HG03064 (cell line): ENCODE data around the gene NR4A2.

Experiments used
- ATAC-seq: cut with Tn5 transposase; IDR thresholded peaks from one replicate; pipeline ENCODE4 v1.9.1; 2021; ENCODE audit warnings: low read depth; ENCODE audit not compliant: unreplicated experiment

NR4A2 gene

DNA sequence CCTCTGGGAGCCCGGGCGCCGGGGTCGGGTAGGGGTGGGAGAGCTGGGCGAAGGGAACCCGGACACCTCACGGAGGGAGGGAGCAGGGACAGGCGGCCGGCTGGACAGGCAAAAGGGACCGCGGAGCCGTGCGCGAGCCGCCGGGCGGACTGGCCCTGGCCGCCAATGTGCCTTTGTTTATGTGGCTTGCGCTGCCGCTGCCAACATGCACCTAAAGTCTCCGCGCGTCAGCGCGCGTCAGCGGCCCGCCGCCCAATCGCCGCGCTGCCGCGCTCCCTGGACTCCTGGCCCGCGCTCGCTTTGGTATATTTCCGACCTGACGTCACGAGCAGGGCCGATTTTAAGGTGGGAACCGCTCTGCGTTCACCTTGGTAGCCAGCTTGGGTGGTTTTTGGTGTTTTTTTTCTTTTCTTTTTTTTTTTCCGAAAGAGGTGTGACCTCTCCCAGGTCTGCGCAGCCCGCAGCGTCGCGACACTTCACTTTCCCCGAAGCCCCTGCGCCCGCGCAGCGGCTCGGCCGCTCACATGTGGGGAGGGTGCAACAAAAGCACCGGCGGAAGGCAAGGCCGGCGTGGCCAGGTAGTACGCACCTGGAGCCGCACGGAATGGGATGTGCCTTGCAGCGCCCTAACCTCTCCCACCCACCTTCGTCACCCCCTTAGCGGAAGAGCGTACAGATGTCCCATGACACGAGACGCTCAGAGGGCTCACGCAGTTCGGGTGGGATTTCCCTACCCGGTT is at the start of gene NR4A2:
Gene NR4A2, minus strand, starts transcription at position 188 of the 740 bp plus-strand sequence. CDS start 2,535 bp downstream, outside the sequence.
- peak; percentile 72 for ATAC-seq

DNA sequence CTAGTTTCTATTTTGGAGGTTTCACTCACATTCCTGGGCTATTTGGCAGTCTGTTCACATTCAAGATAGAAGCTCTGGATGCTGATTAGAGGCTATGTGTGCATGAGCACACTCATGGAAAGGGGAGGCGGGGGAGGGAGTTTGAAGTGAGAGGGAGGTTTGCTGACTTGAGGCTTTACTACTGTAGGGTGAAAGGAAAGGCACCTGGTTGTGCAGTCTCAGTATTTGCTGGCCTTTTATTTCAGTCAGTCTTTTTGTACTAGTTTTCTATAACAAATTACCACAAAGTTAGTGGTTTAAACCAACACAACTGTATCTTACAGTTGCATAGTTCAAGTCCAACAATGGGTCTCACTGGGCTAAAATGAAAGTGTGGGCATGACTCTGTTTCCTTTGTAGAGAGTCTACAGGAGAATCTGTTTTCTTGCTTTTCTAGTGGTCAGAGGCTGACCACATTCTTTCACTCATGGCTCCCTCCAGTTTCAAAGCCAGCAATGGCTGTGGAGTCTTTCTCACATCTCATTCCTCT is 47.7 kb upstream of the NR4A2 start:
- peak; percentile 98 for ATAC-seq

DNA sequence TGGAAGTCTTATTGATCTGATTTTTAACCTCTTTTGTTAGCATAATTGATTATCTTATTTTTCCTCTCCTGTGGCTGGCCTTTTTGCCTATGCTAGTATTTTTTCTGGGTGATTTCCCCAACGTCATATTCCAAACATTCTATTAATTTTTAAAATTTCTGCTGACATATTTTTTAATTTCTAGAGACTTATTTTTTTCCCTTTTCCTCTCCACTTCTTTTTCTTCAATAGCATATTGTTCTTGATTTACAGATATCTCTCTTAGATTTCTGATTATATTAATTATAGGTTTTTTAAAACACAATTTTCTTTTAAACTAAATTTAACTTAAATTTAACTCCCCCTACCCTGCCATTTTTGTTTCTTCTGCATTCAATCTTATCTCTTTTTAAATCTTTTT is 47.2 kb upstream of the NR4A2 start:
- ATAC-seq, result no peak

DNA sequence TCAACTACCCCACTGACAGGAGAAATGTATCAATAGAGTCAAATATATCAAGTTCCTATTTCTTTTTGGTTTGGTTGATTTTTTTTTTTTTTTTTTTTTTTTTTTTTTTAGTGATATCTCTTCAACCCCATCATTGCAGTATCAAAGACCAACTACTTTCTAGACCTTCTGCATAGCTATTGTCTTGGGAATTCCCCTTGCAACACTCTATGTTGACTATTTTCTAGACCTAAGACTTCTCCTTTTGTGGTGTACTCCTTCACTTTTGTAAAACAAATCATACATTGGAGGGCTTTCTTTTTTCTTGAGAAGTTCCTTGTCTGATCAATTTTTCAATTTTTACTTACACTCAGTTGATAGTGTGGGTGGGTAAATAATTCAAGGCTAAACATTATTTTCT is 46.5 kb upstream of the NR4A2 start:
- ATAC-seq, result no peak

DNA sequence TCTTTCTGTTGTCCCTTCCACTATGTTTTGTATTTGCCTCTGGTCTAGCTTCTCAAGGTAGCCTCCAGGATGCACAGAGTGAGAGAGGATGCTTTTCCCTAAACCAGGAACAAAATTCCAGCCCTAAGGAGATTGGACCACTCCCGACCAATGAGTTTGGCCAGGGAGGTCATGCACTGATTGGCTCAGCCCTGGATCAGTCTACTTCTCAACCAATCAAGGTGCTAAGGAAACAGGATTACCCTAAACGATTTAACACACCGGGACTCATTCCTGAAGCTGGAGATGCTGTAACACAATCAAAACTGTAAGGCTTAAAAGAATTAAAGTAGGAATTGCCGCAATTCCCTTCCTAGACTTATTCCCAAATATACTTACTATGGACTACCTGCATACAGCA is 34.2 kb upstream of the NR4A2 start:
- ATAC-seq, result no peak

DNA sequence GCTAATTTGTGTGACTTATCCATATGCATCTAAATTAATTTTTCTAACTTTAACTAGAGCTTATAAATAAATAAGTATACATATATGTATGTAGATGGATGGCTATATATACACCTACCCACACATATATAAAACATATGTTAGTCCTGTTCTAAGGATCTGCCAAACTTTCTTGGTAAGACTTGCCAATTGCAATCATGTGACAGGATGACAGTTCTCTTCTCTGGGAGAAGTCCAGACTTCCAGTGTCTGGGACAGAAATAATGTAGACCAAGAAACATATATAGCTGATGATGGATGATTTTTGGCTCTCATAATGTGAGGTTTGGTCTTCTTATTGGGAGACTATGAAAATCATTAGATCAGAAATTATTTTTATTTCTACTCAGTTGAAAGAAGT is 30.6 kb upstream of the NR4A2 start:
- ATAC-seq, result no peak

DNA sequence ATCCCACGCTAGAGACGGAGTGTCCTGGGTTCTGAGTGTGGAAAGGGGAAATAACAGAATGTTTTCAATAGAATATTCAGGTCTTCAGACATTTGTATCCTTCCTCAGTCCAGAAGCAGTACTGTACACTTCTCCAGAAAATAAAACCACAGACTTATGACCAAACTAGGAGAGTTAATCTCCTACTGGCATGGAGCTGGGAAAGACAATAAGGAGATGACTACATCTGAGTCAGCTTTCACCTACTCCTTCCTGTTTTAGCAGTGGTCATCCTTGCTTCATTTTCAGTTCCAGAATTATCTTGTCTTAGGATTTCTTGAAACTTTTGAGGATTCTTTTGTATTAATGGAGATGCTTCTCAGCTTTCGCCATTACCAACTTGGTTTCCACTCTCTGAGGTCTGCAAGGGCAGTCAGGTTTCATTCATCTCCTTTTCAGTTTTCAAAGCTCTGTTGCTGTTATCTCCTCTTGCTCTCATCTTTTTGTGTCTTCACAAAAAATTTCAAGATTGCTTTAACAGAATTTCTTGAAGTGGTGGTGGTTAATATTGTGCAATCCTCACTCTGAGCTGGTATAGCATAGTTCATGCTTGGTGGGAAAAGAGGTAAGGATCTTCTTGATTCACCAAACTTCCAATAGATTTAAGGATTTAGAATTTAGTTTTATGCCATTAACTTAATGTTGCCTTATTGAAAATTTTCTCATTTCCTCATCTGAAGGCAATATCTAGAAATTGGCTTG is 23.7 kb upstream of the NR4A2 start:
- no peak for ATAC-seq

DNA sequence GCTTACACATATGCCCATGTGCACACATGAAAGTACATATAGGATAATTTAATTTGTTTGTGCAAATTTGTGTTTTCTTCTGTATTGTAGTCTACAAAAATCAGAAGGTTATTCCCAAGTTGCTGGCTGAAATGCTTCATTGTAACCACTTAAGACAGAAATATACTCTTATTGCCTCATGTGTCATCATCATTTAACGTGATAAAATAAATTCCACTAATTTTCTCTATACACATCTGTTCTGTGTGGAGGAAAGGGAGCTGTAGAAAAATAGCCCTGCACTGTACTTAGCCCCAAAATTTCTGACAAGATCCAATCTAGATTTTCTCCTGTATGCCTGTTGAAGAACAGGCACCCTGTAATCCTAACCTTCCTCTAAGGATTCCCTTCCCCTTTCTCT is 20.4 kb upstream of the NR4A2 start:
- no peak for ATAC-seq

DNA sequence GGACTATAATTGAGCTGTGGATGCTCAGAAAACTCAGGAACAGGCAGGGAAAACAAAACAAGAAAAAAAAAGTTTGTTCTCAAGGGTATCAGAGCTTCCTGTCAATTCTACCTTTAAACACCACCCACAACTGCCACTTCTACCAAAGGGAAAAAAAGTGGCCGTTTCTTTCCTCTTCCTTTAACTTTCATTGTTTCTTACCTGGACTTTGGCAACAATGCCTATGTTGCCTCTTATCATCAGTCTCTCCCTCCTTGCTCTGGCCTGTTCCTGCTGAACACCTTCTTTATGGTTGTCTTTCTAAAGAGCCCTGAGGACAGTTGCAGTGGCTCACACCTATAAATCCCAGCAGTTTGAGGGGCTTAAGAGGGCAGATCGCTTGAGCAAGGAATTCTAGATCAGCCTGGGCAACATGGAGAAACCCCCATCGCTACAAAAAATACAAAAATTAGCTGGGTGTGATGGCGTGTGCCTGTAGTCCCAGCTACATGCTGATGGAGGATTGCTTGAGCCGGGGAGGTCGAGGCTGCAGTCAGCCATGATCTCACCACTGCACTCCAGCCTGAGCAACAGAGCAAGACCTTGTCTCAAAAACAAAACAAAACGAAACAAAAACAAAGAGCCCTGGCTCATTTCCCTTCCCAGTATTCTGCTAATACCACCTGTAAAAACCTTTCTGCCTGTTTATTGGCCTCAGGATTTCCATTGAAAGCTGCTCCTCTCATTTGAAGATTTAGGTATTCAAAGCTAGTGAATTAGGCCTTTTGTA is 18.0 kb upstream of the NR4A2 start:
- ATAC-seq, result no peak

DNA sequence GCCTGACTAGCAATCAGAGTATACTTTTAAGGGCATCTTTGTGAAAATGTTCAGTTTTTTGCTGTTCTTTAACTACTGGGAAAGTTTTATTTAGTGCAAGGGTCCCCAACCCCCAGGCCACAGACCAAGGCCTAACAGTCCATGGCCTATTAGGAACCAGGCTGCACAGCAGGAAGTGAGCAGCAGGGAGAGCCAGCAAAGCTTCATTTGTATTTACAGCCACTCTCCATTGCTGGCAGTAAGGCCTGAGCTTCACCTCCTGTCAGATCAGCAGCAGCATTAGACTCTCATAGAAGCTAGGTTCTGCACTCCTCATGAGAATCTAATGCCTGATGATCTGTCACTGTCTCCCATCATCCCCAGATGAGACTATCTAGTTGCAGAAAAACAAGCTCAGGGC is 17.1 kb upstream of the NR4A2 start:
- ATAC-seq, result no peak

DNA sequence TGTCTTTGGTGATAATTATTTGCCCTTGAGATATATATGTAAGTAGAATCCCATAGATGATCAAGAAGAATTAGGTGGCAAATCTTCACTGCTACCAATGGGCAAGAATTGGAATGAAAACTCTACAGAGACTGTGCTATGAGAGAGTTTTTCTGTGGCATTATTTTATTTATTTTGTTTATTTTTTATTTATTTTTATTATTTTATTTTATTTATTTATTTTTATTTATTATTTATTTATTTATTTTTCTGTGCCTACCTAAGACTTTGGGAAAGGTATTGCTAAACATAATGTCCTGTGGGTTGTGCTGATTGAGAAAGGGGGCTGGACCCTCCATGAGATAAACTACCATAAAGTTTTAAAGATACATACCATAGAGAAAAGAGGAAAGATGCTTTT is 16.6 kb upstream of the NR4A2 start:
- ATAC-seq, result no peak

DNA sequence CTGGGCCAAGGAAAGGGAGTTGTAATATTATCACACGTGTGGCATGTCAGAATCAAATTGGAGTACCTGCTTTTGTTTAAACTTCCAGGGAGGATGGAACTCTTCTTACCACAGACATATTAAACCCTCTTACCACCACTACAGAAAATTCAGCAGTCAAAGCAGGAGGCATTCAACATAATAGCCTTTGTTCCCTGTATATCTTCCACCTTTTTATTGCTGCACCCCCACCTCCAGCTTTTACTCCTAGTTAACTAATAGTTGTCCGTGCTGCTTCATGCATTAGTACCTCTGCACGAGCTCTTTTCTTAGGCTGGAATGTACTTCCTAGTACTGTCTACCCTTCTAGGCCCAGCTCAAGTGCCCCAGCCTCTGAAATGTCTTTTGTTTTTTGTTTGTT is 14.9 kb upstream of the NR4A2 start:
- no peak for ATAC-seq

DNA sequence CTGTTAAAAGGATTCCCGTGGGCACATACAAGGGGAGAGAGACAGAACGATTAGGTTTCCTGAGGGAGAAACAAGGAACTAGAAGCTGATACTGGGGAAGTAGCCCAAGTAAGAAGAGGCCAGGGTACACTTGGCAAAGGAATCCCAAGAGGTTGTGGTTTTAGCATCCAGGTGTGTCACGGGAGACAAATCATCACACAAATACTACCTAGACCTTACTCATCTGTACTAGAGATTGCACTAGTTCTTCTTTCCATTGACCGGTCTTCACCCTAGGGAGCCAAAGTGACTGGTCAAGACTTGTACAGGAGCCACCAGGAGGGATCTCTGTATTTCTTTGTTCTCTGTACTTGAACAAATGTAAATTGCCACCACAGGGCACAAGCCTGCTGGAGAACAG is 14.2 kb upstream of the NR4A2 start:
- no peak for ATAC-seq

DNA sequence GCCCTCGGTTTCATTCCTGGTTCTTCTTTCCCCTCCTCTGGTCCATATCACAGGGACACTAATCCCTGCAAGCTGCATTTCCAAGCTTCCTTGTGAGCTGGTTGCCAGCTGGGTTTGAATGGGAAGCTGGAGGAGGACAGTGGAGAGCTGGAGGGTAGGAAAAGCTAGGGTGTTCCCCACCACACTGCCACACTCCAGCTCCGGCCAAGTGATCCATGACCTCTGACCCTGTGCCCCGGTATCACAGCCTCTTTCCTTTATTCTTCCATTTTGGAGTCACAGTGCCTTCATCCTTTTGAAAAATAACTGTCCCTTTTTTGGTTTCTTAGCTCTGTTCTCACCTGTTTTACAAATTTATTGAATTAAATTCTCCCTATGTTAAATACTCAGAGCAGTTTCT is 13.1 kb upstream of the NR4A2 start:
- no peak for ATAC-seq

DNA sequence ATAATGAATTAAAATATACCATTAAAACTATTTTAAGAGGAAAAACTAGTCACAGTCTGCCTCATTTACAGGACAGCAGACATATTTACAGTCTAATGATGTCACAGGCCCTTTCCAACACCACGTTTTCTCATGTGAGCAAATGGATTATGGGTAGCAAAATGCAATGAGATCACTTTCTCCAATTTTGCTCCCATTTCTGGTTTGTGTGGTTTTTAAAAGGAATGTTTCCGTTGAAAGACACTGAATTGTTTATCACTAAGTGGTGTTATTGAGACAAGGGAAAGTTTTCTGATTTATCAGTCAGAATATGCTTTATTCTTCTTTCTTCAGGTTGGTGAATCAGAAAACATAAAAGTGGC is 11.4 kb upstream of the NR4A2 start:
- no peak for ATAC-seq

DNA sequence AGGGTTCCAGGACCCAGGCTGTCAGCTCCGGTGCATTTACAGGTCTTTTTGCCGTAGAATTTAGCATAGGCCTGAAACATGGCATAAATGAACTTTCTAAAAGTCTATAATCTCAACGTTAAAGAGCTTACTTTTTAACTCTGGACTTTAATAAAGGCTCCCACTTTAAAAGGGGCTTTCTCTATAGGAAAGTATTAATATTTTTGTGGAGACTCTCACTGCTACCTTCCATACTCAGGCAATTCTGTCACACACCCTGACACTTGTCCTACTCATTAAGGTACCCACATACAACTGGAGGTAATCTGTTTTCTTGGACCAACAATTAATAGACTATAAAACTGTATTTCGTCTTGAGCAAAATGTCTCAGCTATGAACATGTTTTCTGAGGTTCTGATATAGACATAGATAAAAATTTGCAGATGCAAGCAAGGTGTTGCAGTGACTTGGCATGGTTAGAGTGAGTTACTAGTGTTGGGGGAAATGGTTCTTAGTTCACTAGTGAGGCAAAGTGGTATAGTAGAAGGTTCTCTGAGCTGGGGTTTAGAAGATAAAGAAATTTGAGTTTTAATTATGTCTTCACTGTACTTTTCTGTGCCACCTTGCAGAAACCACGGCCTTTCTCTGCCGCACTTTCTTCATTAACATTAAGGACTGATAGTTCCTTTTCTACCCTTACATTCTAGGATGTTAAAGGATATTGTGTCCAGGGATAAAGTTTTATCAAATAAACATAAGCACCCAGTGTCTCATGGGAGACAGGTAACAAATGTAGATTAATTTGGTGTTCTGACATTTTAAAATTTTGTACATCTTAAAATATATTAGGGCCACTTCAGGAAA is 10.8 kb upstream of the NR4A2 start:
- ATAC-seq, result no peak

DNA sequence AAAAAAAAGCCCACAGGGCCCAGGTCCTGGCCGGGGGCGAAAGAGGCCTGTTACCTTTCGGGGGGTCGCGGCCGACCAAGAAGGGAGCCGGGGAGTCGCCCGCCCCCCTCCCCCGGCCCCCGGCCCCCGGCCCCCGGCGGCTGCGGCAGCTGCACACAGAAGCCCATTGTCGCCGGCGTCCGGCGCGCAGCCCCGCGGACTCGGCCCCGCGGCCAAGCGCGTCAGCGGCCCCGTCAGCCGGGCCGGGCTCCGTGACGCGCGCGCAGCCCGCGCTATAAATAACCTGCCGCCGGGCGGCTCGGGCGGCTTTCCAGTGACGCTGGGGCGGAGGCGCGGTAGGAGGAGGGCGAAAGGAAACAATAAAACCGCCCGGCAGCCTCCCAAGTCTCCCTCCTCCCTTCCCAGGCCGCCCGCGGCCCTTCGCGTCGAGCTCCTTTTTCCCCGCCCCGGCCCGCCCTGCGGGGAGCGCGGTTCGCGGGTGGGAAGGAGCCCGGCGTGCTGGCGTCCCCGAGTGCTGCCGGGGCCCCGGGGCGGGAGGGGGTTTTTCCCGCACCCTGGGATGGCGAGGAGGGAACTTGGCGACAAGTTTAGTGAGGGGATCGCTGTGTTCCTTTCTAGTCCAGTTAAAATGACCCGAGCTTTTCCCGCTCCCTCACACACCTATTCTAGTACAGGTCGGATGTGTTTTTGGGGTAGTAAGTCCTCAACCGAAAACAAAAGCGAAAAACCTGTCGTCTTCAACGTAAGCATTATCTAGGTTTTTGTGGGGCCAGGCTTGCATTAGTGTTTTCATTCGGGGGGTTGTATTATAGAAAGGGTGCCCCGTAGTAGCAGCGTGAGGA is 10.0 kb upstream of the NR4A2 start:
- peak; percentile 53 for ATAC-seq

DNA sequence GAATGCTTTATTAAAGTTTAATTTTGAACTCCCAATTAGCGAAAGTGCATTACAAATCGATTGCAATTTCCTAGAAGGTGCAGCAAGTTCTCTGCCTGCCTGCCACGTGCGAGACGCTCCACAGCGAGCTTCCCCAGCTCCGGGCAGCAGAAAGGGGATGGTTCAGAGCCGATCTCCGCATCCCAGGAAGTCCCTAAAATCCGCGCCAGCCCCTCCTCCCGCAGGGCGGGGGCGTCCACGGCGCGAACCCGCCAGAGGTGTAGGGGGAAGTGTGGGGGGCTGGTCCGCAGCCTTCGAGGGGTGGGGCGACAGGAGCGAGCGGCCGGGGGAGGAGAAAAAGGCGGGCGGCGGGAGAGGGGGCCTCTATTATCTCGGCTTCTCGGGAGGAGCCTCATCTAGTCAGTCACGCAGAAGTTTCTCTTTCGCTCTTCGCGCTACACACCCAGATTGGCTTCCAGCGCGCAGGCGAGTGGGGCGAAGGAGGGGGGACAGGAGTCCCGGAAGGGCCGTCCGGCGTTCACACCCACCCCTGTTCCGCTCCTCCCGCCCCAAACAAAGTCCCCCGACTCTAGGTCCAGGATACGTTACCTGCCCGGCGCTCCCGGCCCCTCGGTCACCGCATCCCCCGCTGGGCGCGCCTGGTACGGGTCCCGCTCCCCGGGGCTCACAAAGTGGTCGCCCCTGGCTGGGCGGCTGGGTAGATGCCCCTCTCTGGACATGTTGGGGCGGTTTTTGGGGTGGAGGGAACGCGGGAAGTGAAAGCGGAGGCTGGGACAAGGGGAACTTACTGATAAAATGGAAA is 9.1 kb upstream of the NR4A2 start:
- peak; percentile 67 for ATAC-seq
